GM12874 (cell line): ENCODE measurements around the gene PAPSS1.
A peak's percentile ranks its signal among the peaks of the same experiment; 100 is the strongest.

Experiments
- TF ChIP-seq, protein P1 (sequence below): IDR thresholded peaks from 2 replicates; pipeline ENCODE4 v1.5.1; 2011; ENCODE audit warnings: low read depth, mild to moderate bottlenecking, control low read depth, low read length, moderate library complexity; ENCODE audit not compliant: insufficient read depth

PAPSS1 gene

GRCh38 chr4:107746161-107746560 lies 26.1 kb upstream of the PAPSS1 start:
- TF ChIP-seq, protein P1, sequence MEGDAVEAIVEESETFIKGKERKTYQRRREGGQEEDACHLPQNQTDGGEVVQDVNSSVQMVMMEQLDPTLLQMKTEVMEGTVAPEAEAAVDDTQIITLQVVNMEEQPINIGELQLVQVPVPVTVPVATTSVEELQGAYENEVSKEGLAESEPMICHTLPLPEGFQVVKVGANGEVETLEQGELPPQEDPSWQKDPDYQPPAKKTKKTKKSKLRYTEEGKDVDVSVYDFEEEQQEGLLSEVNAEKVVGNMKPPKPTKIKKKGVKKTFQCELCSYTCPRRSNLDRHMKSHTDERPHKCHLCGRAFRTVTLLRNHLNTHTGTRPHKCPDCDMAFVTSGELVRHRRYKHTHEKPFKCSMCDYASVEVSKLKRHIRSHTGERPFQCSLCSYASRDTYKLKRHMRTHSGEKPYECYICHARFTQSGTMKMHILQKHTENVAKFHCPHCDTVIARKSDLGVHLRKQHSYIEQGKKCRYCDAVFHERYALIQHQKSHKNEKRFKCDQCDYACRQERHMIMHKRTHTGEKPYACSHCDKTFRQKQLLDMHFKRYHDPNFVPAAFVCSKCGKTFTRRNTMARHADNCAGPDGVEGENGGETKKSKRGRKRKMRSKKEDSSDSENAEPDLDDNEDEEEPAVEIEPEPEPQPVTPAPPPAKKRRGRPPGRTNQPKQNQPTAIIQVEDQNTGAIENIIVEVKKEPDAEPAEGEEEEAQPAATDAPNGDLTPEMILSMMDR = no peak

- TF ChIP-seq, protein P1 = no peak
These were observed 24.5 kb upstream of the PAPSS1 start for GRCh38 chr4:107744532-107744931.

DNA sequence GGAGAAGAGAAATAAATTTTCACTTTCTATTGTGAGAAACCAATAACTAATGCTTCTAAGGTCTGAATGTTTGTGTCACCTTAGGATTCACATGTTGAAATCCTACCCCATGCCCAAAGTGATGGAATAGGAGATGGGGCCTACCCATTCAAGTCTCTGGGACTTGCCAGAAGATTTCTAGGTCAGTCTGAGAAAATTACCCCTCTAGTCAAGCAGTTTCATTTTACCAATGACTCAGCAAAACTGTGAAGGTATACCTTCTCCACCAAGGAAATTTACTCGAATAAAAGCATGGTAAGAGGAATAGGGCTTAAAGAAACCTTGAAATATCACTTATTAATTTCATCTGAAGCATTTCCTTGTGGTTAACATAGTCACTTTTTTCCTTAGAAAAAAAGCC lies 23.5 kb upstream of the PAPSS1 start:
- TF ChIP-seq, protein P1 = no peak

DNA sequence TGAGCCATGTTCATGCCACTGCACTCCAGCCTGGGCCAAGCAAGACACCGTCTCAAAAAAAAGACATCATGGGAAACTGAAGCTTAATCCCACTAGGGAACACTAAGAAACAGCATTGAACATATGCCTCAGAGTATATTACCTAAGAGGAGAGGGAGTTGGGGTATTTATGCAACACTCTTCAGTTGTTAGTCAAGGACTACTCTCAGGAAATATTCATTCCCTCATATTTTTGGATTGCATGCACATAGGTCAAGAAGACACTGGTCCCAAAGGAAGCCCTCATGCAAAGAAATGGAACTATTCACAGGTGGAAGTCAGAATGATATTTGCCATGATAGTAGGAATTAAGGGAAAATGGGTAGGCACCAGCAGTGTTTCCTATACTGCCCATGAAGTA lies 22.8 kb upstream of the PAPSS1 start:
- TF ChIP-seq, protein P1 = no peak

- TF ChIP-seq, protein P1 = no peak
These were observed 22.2 kb upstream of the PAPSS1 start for GRCh38 chr4:107742196-107742595.

DNA sequence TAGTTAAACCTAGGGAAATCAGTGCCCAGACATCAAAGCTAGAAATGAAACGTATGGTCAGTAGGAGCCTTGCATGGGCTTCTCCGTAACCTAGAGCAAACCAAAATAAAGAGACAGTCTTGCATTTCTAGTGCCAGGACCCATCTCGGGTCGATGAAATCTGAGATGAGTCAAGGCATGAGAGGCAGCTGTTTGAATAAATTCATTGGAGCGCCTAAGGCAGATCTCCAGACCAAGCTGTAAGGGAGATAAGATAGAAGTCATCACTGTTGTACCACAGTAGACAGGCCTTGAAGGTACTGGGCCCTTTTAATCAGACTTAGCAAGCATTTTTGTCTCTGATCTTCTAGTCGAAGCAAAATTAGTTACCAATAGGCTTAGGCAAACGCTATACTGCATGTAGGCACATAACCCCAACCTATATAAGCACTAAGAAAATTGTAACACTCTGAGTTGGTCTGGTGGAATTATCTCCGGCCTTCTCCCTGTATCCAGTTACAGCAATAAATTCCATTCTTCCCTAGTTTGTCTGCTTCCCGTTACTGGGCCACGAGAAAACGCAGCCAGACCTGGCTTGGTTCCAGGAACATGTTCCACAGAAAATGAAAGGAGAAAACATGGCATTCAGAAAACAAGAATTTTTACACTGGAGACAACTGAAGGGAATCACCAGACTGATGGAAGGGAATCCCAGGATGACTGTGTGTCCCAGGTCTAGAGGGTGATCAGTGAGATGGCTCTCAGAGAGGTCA lies 21.1 kb upstream of the PAPSS1 start:
- TF ChIP-seq, protein P1 = no peak

- TF ChIP-seq, protein P1 = 0 out of 2 replicates have a peak, but pooled peaks have one; percentile 24
These were observed 20.3 kb upstream of the PAPSS1 start for GRCh38 chr4:107740381-107740780.
